Jurkat, Clone E6-1 (cell line): ENCODE data around the gene ZBTB3.
"Not testable (repeated sequence)": the region's sequence is repeated elsewhere in the genome, so short reads cannot be mapped to it uniquely, and the experiment has no call there.

Experiments
- DNase-seq: peaks from one replicate; pipeline ENCODE4 v3.0.0-alpha.2; 2011; ENCODE audit warnings: low read depth, low spot score
- H3K4me3 ChIP-seq: 2 replicates; pipeline ENCODE4 v1.5.1; 2011; ENCODE audit warnings: mild to moderate bottlenecking, low read length, control low read depth, moderate library complexity

Gene ZBTB3

GRCh38 chr11:62724171-62724570 lies 29.8 kb downstream of the ZBTB3 start:
- no peak overlapping the region for H3K4me3 ChIP-seq
- no peak for DNase-seq

DNA sequence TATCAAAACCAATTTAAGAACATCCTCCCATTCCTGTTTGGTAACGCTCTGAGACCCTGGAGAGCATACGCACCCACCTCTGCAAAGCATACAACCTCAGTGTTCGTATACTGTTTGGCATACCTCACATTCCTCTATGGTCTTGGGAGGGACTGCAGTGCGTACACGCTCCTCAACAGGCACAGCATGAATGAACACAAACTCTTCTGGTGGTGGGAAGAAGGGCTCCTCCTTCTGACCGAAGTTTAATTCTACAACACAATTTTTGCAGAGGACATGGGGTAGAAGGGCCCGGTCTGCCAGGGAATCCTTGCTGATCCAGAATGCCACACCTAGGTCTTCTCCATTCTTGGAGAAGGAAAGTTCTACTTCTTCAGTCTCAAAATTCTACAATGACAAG lies 32.0 kb downstream of the ZBTB3 start:
- no peak for DNase-seq
- H3K4me3 ChIP-seq = no peak overlapping the region

- H3K4me3 ChIP-seq = no peak overlapping the region
- no peak for DNase-seq
Observed at GRCh38 chr11:62719302-62719978, 34.5 kb downstream of the ZBTB3 start.

DNA sequence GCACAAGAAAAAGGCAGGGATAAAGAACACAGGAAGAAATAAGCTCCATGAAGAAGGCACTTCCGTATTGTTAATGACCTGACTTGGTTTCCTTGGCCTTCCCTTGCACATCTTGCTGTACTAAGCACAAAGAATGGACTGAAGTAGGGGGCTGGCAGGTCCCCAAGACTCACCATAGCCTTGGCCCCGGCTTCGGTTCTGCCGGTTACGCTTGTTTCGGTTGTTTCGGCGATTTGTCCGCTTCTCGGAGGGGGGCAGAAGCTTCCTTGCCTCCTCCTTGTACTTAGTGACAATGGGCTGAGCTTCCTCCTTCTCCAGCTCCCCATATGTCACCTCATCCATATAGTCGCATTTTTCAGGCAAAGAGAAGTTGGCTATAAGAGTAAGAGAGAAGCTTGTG lies 37.1 kb downstream of the ZBTB3 start:
- H3K4me3 ChIP-seq = no peak overlapping the region
- DNase-seq = no peak

DNA sequence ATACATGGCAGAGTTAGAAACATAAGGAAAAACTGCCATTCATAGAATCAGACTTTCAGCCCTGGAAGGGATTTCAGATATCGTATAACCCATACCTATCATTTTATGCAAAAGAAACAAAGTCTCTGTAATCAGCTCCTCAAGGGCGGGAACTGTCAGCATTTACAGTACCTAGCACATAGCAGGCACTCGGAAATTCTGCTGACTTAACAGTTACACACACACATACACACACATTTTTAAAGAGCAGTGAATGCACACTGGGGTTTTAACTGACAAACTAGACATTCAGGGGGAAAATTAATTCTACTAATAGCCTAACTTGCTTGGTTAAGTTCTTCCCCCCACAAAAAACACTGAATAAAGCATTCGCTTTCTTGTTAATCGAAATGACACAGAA lies 37.8 kb downstream of the ZBTB3 start:
- no peak for DNase-seq
- H3K4me3 ChIP-seq = no peak overlapping the region

DNA sequence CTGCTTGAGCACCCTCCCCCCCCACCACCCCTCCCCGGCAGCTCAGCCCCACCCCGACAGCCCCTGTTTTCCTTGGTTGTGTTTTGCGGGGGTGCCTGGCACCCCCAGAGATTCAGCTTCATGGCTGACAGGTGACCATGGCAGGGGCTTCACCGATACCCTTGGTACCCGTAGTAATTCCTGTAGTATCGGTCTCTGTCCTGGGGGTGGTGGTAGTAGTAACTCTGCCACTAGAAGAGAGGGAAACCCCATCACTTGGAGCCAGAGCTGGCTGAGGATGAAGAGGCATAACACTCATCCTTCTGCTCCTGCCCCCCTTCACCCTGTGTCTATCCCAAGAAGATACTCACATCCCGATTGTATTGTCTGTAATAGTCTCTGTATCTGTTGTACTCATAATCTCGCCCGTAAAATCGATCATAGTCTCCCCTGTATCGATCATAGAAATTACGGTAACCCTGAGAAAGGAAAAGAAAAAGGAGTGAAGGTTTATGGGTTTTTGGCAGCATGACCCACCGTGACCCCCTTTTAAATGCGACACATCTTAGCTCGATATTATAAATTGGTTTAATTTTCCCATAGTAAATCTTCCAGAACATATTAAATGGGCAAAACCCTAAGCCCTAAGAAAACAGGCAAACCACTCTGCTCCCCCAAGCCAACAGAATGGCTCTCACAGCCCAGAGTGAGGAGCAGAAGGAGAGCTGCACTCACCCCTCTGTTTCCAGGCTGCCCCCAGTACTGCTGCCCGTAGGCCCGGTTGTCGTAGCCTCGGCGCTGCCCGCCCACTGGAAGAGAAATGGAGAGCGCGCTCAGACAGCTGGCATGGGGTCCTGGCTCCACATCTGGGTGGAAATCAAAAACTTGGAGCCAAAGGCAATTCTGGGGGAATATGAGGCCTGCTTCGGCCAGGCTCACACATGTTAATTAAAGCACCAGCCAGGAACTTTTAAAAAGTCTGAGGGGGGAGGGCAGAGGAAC lies 38.5 kb downstream of the ZBTB3 start:
- DNase-seq = no peak
- no peak overlapping the region for H3K4me3 ChIP-seq

DNA sequence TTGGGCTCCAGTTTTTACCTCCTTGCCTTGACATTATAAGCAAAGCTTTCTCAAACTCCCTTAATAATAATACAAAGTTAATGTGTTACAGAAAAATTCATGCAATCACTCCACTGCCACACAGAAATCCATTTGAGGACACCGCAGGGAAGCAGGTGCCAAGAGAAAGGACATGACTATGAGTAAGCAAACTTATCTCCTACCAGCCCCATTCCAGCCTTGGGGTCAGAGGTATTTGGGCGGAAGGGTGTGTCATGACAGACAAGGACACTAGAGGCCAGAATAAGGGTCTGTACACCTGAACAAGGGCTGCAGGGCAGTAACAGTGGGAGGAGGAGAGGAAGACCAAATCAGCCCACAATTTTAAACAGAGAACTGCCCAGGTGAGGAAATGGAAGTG lies 40.6 kb downstream of the ZBTB3 start:
- H3K4me3 ChIP-seq = no peak overlapping the region
- no peak for DNase-seq

DNA sequence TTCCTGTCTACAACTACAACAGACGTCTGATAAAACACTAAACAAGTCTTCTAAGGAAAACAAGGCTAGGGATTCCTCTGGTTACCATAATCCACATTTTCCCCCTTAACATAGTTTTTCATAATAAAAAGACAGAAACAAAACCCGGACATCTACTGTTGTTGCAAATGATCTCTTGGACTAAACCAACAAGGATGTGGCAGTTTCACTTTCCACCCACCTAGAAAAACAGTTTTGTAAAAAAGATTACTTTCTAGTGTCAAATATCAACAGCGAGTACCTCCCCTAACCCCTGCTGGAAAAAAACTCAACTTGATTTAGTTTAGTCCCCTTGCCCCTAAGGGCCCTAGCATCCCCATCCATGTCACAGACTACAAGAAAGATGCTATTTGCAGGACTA lies 41.1 kb downstream of the ZBTB3 start:
- H3K4me3 ChIP-seq = no peak overlapping the region
- no peak for DNase-seq

DNA sequence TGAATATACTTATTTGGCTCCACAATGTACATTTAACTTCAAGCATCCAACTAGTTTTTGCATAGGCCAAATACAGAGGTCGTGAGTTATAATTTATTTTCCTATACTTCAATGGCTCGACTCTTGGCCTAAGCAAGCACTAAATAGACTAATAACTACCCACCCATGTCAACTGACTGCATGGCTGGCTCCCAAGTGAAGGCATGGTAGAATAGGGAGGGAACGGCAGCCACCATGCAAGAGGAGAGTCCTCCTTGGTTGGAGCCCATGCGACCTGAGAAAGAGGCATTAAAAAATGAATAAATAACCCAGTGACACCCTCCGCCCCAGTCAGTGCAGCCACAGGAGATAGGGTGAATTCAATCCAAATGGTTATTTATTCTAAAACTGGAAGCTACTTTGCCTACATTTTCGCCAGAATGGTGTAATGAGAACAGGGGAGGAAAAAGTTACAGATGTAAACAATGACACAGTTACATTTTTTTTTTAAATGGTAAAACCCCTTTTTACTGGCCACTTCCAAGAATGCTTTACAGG lies 41.6 kb downstream of the ZBTB3 start:
- no peak overlapping the region for H3K4me3 ChIP-seq
- no peak for DNase-seq

GRCh38 chr11:62710001-62710345 lies 44.0 kb downstream of the ZBTB3 start:
- peak overlapping the region; percentile 79 for H3K4me3 ChIP-seq
- DNase-seq = no peak

DNA sequence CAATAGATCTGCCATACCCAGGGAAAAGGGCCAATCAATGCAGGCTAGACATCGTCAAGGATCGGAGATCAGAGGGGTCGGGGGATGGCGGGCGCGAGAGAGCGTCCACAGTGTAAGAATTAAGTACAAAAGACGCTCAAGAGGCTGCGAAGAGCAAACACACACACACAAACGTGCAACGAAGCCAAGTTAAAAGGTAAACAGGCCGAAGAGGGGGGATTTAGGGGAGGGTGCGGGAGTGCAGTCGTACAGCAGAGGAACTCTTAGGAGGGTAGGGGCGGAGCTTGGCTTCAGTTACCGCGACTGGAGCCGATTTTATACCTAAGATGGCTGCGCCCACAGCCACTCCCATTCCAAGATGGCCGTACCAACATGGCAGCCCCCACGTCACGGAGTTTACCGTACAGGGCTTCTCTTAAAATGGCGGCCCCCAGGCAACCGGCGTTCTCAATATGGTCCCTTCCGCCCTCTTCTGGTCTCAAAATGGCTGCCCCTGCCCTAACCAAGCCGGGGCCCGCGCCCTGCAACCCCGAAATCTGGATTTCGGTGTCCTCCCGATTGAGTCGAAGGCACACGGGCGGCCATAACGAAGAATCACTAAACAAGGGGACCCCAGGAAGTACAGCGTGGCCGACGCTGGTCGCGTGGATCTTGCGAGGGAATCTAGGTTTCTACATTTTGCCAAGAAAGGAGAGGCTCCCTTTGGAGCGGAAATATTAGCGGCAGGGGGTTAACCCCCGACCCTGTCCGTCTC lies 44.5 kb downstream of the ZBTB3 start:
- DNase-seq = peak; percentile 98
- peak overlapping the region; percentile 79 for H3K4me3 ChIP-seq

- DNase-seq = no peak
Observed at GRCh38 chr11:62708793-62709192, 45.2 kb downstream of the ZBTB3 start.

GRCh38 chr11:62708392-62708791 lies 45.6 kb downstream of the ZBTB3 start:
- no peak for DNase-seq

More at GRCh38 chr11:62708793-62709192, 45.2 kb downstream of the ZBTB3 start:
- H3K4me3 ChIP-seq = peak overlapping the region; percentile 79

DNA sequence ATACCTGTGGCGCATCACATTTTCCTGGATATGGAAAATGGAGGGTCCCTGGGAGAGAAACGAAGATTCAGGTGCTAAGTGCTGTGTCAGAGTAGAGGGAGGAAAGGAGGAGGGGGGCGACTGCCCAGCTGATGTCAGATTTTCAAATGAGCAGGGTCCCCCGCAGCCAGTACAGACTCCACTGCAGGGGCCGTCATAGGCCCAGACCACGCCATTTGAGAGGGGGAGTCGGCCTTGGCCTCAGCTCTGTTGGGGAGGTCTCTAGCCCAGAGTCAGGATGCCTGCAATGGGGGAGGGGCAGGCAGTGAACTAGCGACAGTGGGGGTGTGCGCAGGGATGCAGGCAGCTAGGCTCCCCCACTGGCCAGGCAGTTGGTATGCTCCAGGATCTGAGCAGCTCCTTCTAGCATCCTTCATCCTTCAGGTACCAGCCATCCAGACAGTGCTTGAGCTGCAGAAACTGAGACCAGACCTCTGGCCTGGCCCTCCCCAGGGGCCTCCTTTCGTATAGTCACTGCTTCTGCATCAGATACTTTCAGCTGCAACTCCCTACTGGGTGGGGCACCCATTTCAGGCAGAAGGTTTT lies 46.6 kb downstream of the ZBTB3 start, which contains the start of the genes BSCL2 and GNG3:
TSS of gene BSCL2 (minus strand) at position 148 of the 585 bp plus-strand sequence. CDS start 229 bp downstream, outside the sequence.
TSS of gene GNG3 (plus strand) at position 400 of the 585 bp plus-strand sequence. CDS start 620 bp downstream, outside the sequence.
- DNase-seq = peak; percentile 33
- peak within 1 kb of the TSS; percentile 79 for H3K4me3 ChIP-seq

More at GRCh38 chr11:62708392-62708791, 45.6 kb downstream of the ZBTB3 start:
- H3K4me3 ChIP-seq = peak overlapping the region; percentile 79

DNA sequence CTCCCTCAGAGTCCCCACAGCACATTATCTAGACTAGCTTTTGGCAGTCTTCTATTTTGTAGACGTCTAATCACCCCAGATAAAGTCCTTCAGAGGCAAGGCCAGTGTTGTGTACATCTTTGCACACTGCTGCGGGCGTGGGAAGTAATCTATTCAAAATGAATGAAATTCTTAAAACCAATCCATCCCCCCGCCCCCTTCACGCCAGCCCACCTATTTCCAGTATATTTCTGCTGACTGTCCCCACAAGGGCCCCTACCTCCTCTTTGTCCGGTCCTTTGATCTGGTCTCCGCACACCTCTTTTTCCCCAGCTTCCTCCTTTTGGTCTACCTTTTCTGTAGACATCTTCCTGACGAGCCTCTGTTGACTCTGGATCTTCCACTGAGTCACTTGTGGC lies 47.1 kb downstream of the ZBTB3 start:
- no peak for DNase-seq
- H3K4me3 ChIP-seq = no peak overlapping the region

GRCh38 chr11:62705880-62706849 lies 47.8 kb downstream of the ZBTB3 start:
- peak; percentile 91 for DNase-seq
- H3K4me3 ChIP-seq = peak overlapping the region; percentile 89

- no peak for DNase-seq
- H3K4me3 ChIP-seq = peak overlapping the region; percentile 89
Observed at GRCh38 chr11:62705413-62705812, 48.5 kb downstream of the ZBTB3 start.

- DNase-seq, H3K4me3 ChIP-seq: not testable (repeated sequence)
Observed at GRCh38 chr11:62703921-62704320, 50.0 kb downstream of the ZBTB3 start.
